ENCODE results near the gene PLEKHM2.

Gene PLEKHM2

GRCh38 chr1:15764269-15764764 is 80.2 kb downstream of the PLEKHM2 start:
- peak; percentile 44 for DNase-seq

- DNase-seq, result no peak
Observed at GRCh38 chr1:15764890-15765289, 80.8 kb downstream of the PLEKHM2 start.

GRCh38 chr1:15765495-15766194 is 81.5 kb downstream of the PLEKHM2 start:
- peak; percentile 24 for DNase-seq

GRCh38 chr1:15767941-15768340 is 83.8 kb downstream of the PLEKHM2 start:
- no peak for DNase-seq

GRCh38 chr1:15768388-15768787 is 84.3 kb downstream of the PLEKHM2 start:
- no peak for DNase-seq

GRCh38 chr1:15770313-15770962 is 86.3 kb downstream of the PLEKHM2 start:
- peak; percentile 48 for DNase-seq

- DNase-seq, result no peak
Observed at GRCh38 chr1:15771836-15772515, 87.9 kb downstream of the PLEKHM2 start.

GRCh38 chr1:15775706-15776105 is 91.6 kb downstream of the PLEKHM2 start:
- no peak for DNase-seq

GRCh38 chr1:15777909-15778707 is 94.0 kb downstream of the PLEKHM2 start:
- no peak for DNase-seq
